Neural cell (in vitro differentiated cells): ENCODE data around the gene IMMP2L. TPM values are rescaled to one million over a fixed set of nuclear protein-coding genes. Genes with fewer than 3 reads are reported as not detected.

Experiments
- H2AFZ ChIP-seq: fragments of 200-600, 300-800 bp; sonication (generic), shearing (Covaris generic); 2 replicates; pipeline ENCODE4 v1.6.0; 2014; ENCODE audit warnings: low read depth, mild to moderate bottlenecking, antibody characterized with exemption, low read length, moderate library complexity
- H3F3A ChIP-seq: fragments of 200-600 bp; shearing (Covaris generic); 2 replicates; pipeline ENCODE4 v1.6.1; 2016; ENCODE audit warnings: mild to moderate bottlenecking, moderate library complexity, mixed read lengths, antibody characterized with exemption, low read length; ENCODE audit not compliant: insufficient read depth, poor library complexity, severe bottlenecking
- H3K27ac ChIP-seq: fragments of 200-600, 300-800 bp; sonication (generic), shearing (Covaris generic); 2 replicates; pipeline ENCODE4 v1.5.1; 2014; ENCODE audit warnings: mild to moderate bottlenecking, low read length, moderate library complexity
- H3K27me3 ChIP-seq: fragments of 300-800, 200-600 bp; sonication (generic), shearing (Covaris generic); 2 replicates; pipeline ENCODE4 v1.6.0; 2014; ENCODE audit warnings: mild to moderate bottlenecking, low read depth, low read length, moderate library complexity; ENCODE audit not compliant: insufficient read depth
- H3K36me3 ChIP-seq: fragments of 300-800, 200-600 bp; sonication (generic), shearing (Covaris generic); 2 replicates; pipeline ENCODE4 v1.5.1; 2014; ENCODE audit warnings: mild to moderate bottlenecking, antibody characterized with exemption, low read length, moderate library complexity; ENCODE audit not compliant: insufficient read depth
- H3K4me2 ChIP-seq: fragments of 300-800, 200-600 bp; sonication (generic), shearing (Covaris generic); 2 replicates; pipeline ENCODE4 v1.6.0; 2014; ENCODE audit warnings: mild to moderate bottlenecking, low read length
- H3K4me3 ChIP-seq: fragments of 300-800, 200-600 bp; sonication (generic), shearing (Covaris generic); 2 replicates; pipeline ENCODE4 v1.5.1; 2014; ENCODE audit warnings: mild to moderate bottlenecking, low read length, moderate library complexity
- H3K79me2 ChIP-seq: fragments of 200-600 bp; shearing (Covaris generic); replicated peaks from 2 replicates; pipeline ENCODE4 v1.6.0; 2014; ENCODE audit warnings: mild to moderate bottlenecking, low read length, moderate library complexity; ENCODE audit not compliant: insufficient read depth
- H3K9ac ChIP-seq: fragments of 300-800, 200-600 bp; sonication (generic), shearing (Covaris generic); 2 replicates; pipeline ENCODE4 v1.6.1; 2016; ENCODE audit warnings: mild to moderate bottlenecking, low read length, mixed read lengths
- H3K9me2 ChIP-seq: fragments of 200-600 bp; shearing (Covaris generic); 2 replicates; pipeline ENCODE4 v1.6.1; 2016; ENCODE audit warnings: mild to moderate bottlenecking, low read length, mixed read lengths; ENCODE audit not compliant: insufficient read depth
- H3K9me3 ChIP-seq: fragments of 200-600, 300-800 bp; sonication (generic), shearing (Covaris generic); 2 replicates; pipeline ENCODE4 v1.6.1; 2016; ENCODE audit warnings: mild to moderate bottlenecking, mixed run types, low read length, moderate library complexity, mixed read lengths
- H4K20me1 ChIP-seq: fragments of 200-600 bp; shearing (Covaris generic); 2 replicates; pipeline ENCODE4 v1.6.1; 2016; ENCODE audit warnings: mild to moderate bottlenecking, mixed run types; ENCODE audit not compliant: insufficient read depth
- EP300 ChIP-seq: fragments of 450-650 bp; conservative IDR thresholded peaks from 2 replicates; pipeline ENCODE4 v1.6.1; 2014; ENCODE audit warnings: antibody characterized with exemption, mild to moderate bottlenecking, moderate library complexity; ENCODE audit not compliant: poor library complexity, severe bottlenecking
- EZH2 ChIP-seq: fragments of 200-600, 300-800 bp; shearing (Covaris generic), sonication (generic); IDR thresholded peaks from 2 replicates; pipeline ENCODE4 v1.6.1; 2014; ENCODE audit warnings: antibody characterized with exemption, low read length, borderline replicate concordance, mild to moderate bottlenecking; ENCODE audit not compliant: insufficient read depth, poor library complexity, severe bottlenecking
- MXI1 ChIP-seq: fragments of 450-650 bp; conservative IDR thresholded peaks from 2 replicates; pipeline ENCODE4 v1.6.1; 2014; ENCODE audit warnings: antibody characterized with exemption, mild to moderate bottlenecking; ENCODE audit not compliant: poor library complexity, severe bottlenecking
- POLR2AphosphoS5 ChIP-seq: IDR thresholded peaks from 2 replicates; pipeline ENCODE4 v1.6.1; 2012
- RAD21 ChIP-seq: fragments of 450-650 bp; conservative IDR thresholded peaks from 2 replicates; pipeline ENCODE4 v1.6.1; 2014; ENCODE audit warnings: antibody characterized with exemption, mild to moderate bottlenecking, moderate library complexity
- SMC3 ChIP-seq: fragments of 450-650 bp; conservative IDR thresholded peaks from 2 replicates; pipeline ENCODE4 v1.6.1; 2014; ENCODE audit warnings: antibody characterized with exemption, mild to moderate bottlenecking, moderate library complexity; ENCODE audit not compliant: poor library complexity
- TAF1 ChIP-seq: IDR thresholded peaks from 2 replicates; pipeline ENCODE4 v1.6.1; 2012; ENCODE audit warnings: low read depth
- polyA plus RNA-seq: library from polyadenylated mRNA; depleted of rRNA; stranded (reverse); fragments of >200 nt; gene quantifications from 2 replicates; pipeline ENCODE4 v1.2.3, GENCODE V29; 2014
- TF ChIP-seq, protein P1 (sequence below): IDR thresholded peaks from 2 replicates; pipeline ENCODE4 v1.6.1; 2012; ENCODE audit warnings: borderline replicate concordance
- TF ChIP-seq, protein P2 (sequence below): fragments of 450-650 bp; IDR thresholded peaks from 2 replicates; pipeline ENCODE4 v1.5.1; 2014; ENCODE audit warnings: antibody characterized with exemption, mild to moderate bottlenecking, moderate library complexity; ENCODE audit not compliant: poor library complexity, severe bottlenecking

IMMP2L gene
- polyA plus RNA-seq, 1 donor from 2014 or later, result 9.7 TPM

DNA sequence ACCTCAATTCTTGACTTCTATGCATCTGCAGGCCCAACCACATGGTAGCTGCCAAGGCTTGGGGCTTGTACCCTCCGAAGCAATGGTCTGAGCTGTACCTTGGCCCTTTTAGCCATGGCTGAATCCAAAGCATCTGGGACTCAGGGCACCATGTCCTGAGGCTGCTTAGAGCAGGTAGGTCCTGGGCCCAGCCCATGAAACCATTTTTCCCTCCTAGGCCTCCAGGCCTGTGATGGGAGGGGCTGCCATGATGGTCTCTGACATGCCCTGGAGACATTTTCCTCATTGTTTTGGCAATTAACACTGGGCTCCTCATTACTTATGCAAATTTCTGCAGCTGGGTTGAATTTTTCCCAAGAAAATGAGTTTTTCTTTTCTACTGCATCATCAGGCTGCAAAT, 889.1 kb downstream of the IMMP2L start:
- Histone ChIP-seq H3F3A (no peaks in the 10 kb centered on the region), H3K79me2 (no peaks in the 10 kb centered on the region), H4K20me1 (no peaks in the 10 kb centered on the region), H3K27me3 (no peaks in the 10 kb centered on the region), H2AFZ (no peak overlapping the region), H3K9me3 (no peaks in the 10 kb centered on the region), H3K27ac (no peak overlapping the region), H3K36me3 (no peaks in the 10 kb centered on the region), H3K9me2 (no peaks in the 10 kb centered on the region), H3K4me2 (no peak overlapping the region), H3K4me3 (no peak overlapping the region), H3K9ac (no peak overlapping the region)
- TF ChIP-seq EZH2 (no peak), MXI1 (no peak), RAD21 (no peak), EP300 (no peak), TAF1 (no peak), POLR2AphosphoS5 (no peak), SMC3 (no peak)
- TF ChIP-seq, protein P1, sequence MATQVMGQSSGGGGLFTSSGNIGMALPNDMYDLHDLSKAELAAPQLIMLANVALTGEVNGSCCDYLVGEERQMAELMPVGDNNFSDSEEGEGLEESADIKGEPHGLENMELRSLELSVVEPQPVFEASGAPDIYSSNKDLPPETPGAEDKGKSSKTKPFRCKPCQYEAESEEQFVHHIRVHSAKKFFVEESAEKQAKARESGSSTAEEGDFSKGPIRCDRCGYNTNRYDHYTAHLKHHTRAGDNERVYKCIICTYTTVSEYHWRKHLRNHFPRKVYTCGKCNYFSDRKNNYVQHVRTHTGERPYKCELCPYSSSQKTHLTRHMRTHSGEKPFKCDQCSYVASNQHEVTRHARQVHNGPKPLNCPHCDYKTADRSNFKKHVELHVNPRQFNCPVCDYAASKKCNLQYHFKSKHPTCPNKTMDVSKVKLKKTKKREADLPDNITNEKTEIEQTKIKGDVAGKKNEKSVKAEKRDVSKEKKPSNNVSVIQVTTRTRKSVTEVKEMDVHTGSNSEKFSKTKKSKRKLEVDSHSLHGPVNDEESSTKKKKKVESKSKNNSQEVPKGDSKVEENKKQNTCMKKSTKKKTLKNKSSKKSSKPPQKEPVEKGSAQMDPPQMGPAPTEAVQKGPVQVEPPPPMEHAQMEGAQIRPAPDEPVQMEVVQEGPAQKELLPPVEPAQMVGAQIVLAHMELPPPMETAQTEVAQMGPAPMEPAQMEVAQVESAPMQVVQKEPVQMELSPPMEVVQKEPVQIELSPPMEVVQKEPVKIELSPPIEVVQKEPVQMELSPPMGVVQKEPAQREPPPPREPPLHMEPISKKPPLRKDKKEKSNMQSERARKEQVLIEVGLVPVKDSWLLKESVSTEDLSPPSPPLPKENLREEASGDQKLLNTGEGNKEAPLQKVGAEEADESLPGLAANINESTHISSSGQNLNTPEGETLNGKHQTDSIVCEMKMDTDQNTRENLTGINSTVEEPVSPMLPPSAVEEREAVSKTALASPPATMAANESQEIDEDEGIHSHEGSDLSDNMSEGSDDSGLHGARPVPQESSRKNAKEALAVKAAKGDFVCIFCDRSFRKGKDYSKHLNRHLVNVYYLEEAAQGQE, result no peak
- TF ChIP-seq, protein P2, sequence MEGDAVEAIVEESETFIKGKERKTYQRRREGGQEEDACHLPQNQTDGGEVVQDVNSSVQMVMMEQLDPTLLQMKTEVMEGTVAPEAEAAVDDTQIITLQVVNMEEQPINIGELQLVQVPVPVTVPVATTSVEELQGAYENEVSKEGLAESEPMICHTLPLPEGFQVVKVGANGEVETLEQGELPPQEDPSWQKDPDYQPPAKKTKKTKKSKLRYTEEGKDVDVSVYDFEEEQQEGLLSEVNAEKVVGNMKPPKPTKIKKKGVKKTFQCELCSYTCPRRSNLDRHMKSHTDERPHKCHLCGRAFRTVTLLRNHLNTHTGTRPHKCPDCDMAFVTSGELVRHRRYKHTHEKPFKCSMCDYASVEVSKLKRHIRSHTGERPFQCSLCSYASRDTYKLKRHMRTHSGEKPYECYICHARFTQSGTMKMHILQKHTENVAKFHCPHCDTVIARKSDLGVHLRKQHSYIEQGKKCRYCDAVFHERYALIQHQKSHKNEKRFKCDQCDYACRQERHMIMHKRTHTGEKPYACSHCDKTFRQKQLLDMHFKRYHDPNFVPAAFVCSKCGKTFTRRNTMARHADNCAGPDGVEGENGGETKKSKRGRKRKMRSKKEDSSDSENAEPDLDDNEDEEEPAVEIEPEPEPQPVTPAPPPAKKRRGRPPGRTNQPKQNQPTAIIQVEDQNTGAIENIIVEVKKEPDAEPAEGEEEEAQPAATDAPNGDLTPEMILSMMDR, result no peak

DNA sequence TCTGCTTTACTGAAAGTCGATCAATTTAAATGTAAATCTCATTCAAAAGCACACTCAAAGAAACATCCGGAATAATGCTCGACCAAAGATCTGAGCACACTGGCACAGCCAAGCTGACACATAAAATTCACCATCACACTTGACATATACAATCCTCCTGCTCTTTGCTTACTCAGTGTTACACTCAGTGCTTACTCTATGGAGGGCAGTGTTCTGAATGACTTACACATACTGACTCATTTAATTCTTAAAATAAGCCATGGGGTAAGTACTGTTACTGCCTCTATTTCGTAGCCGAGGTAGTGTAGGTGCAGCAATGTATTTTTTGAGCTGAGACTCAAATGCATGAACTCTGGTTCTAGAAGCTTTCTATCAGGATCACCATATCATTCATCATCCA, 892.9 kb downstream of the IMMP2L start:
- TF ChIP-seq RAD21, result no peak
- TF ChIP-seq, protein P2, result no peak
- no peak for TF ChIP-seq TAF1
- TF ChIP-seq, protein P1, result no peak
- TF ChIP-seq MXI1, result no peak
- TF ChIP-seq EZH2, result no peak
- no peak for TF ChIP-seq SMC3
- no peak for TF ChIP-seq POLR2AphosphoS5
- TF ChIP-seq EP300, result no peak
- H3K27me3 ChIP-seq, result no peaks in the 10 kb centered on the region
- H3F3A ChIP-seq, result no peaks in the 10 kb centered on the region
- no peak overlapping the region for H2AFZ ChIP-seq
- no peaks in the 10 kb centered on the region for H3K9me3 ChIP-seq
- H3K36me3 ChIP-seq, result no peaks in the 10 kb centered on the region
- H3K27ac ChIP-seq, result no peak overlapping the region
- H3K9me2 ChIP-seq, result no peaks in the 10 kb centered on the region
- no peak overlapping the region for H3K4me3 ChIP-seq
- no peaks in the 10 kb centered on the region for H3K79me2 ChIP-seq
- H3K9ac ChIP-seq, result no peak overlapping the region
- no peaks in the 10 kb centered on the region for H4K20me1 ChIP-seq
- H3K4me2 ChIP-seq, result no peak overlapping the region
